Myocyte (in vitro differentiated cells): Measurements from ENCODE around the gene GNG2. TPM values are rescaled to one million over a fixed set of nuclear protein-coding genes. Genes with fewer than 3 reads are reported as not detected.
A peak's percentile ranks its signal among the peaks of the same experiment; 100 is the strongest.

Source experiments
- DNase-seq: peaks from one replicate; pipeline ENCODE4 v3.0.0-alpha.2; 2012; ENCODE audit warnings: low read depth
- total RNA-seq: library from RNA; depleted of rRNA; stranded (reverse); fragments of >200 nt; gene quantifications from 2 replicates; pipeline ENCODE4 v1.2.3, GENCODE V29; 2014

GNG2 gene
- total RNA-seq, 1 donor from 2014 or later: 14.6 TPM

GRCh38 chr14:51938137-51938536 lies 77.7 kb downstream of the GNG2 start:
- DNase-seq: no peak

GRCh38 chr14:51938821-51939220 lies 78.4 kb downstream of the GNG2 start:
- DNase-seq: no peak

- DNase-seq: peak; percentile 20
Measured at GRCh38 chr14:51939226-51939625, 78.8 kb downstream of the GNG2 start.

DNA sequence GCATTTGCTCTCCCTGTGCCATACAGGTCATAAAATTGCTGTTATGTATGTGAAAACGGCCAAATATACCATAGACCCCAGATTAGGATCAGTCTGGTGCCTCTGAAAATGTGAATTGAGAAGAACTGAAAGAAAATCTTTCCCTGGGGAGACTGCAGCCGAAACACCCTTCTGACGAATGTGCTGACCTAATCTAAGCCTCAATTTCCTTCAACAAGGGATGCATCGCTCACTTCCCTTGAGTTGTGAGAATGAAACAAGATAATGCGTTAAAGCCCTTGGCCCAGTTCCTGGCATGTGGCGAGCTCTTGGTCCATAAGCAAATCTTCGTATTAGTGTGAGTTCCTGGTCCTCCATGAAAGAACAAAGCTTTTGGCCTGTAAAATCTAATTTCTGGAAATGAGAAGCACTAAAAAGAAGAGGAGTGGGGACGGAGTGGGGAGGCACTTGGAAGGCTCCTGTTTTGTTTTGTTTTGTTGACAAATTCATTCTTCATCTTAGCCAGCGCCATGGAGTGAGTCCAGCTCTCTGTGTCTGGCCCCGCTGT lies 79.4 kb downstream of the GNG2 start:
- DNase-seq: no peak

GRCh38 chr14:51942971-51943370 lies 82.6 kb downstream of the GNG2 start:
- DNase-seq: no peak

DNA sequence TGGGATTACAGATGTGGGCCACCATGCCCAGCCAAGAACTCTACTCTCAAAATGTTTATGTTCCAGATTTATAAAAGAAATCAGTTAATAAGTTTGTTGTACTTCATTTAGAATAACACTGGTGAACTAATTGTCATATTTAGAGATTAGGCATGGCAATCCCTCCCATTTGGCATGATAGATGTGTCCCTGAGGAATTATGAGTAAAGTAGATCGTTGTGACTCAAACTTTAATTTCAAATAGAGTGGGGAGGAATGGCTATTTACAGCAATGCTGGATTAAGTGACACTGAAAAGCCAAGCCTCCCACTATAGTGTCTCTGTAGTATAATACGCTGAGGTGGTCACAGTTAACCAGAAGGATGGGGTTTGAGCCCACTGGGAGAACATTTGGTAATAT lies 89.6 kb downstream of the GNG2 start:
- DNase-seq: peak; percentile 31

DNA sequence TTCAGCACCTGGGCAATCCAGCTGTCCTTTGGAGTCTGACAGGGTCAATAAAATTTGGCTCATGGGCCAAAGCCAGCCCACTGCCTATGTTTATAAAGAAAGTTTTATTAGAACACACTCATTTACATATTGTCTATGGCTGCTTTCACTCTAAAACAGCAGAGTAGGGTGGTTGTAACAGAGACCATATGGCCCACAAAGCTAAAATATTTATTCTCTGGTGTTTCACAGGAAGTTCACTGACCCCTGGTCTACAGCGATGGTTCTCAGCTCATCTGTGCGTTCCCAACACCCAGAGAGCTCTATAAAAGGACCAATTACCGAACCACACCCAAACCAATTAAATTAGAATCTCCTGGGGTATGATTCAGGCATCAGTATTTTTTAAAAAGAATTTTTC lies 91.2 kb downstream of the GNG2 start:
- DNase-seq: no peak

GRCh38 chr14:51954031-51954430 lies 93.6 kb downstream of the GNG2 start:
- DNase-seq: no peak

- DNase-seq: no peak
Measured at GRCh38 chr14:51954657-51955056, 94.2 kb downstream of the GNG2 start.

DNA sequence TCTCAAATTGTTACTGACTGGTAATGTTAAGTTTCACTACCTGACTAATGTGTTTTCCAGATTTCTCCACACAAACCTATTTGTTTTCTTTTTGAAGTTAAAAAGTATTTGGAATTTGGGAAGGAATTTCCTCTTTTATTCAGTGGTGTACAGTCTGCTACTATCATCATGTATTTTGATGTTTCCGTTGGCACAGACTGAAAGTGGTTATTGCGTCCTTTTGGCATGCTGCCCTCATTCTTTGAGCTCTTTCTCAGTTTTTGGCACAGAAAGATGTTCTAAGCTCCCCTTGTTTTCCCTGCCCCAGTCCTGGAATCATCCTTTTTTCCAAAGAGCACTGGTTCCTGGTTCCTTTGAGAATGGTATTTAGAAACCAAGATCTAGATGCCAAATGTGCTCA lies 97.5 kb downstream of the GNG2 start:
- DNase-seq: peak; percentile 40

GRCh38 chr14:51959928-51960327 lies 99.5 kb downstream of the GNG2 start:
- no peak for DNase-seq

GRCh38 chr14:51960866-51961265 lies 100.5 kb downstream of the GNG2 start:
- DNase-seq: no peak

DNA sequence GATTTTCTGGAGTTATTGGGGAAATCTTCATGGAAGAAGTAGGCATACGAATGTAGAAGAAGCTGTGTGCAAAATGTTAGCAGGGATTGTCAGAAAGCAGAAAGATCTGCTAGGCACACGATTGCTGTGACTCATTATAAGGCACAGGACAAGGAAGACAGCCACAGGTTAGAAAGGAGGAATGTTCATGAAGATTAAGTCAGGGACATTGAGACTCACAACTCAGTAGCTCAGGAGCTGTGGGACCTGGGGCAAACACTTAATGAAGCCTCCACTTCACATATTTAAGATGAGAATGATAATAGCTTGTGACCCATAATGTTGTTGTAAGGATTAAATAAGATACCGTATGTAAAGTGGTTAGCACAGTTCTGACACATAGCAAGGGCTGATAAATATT lies 102.3 kb downstream of the GNG2 start:
- no peak for DNase-seq

- DNase-seq: no peak
Measured at GRCh38 chr14:51963286-51963685, 102.9 kb downstream of the GNG2 start.

- DNase-seq: peak; percentile 33
Measured at GRCh38 chr14:51967521-51967920, 107.1 kb downstream of the GNG2 start.

GRCh38 chr14:51969852-51970540 lies 109.6 kb downstream of the GNG2 start:
- DNase-seq: no peak

DNA sequence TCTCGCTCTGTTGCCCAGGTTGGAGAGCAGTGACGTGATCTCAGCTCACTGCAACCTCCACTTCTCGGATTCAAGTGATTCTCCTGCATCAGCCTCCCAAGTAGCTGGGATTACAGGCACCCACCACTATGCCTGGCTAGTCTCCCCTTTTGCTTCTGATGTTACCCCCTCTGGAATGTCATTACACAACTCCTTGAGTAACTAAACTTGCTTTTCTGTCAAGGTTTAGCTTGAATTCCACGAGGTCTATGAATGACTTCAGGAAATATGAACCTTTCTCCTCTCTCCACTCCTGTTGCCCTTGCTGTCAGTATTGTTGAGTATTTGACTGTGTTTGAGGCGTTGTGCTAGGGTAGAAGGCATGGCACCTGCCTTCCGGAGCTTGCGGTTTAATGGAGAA lies 112.2 kb downstream of the GNG2 start:
- DNase-seq: no peak

GRCh38 chr14:51977075-51977474 lies 116.7 kb downstream of the GNG2 start:
- no peak for DNase-seq

DNA sequence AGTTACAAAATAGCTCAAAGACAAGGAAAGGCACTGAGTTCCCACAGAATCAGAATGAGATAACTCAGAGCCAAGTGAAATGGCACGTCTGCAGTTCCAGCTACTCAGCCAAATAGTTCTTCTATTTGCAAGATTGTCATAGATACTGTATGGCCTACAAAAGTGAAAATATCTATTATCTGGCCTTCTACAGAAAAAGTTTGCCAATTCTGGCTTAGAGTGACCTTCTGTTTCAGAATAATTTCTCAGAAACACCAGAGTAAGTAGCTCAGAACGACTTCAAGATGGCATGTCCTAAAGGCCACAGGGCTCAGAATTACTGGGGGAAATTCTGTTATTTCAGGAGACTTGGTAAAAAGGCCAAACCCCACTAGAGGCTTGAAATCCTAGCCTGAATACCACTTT lies 118.3 kb downstream of the GNG2 start:
- no peak for DNase-seq

GRCh38 chr14:51979088-51979709 lies 118.8 kb downstream of the GNG2 start:
- DNase-seq: peak; percentile 87

DNA sequence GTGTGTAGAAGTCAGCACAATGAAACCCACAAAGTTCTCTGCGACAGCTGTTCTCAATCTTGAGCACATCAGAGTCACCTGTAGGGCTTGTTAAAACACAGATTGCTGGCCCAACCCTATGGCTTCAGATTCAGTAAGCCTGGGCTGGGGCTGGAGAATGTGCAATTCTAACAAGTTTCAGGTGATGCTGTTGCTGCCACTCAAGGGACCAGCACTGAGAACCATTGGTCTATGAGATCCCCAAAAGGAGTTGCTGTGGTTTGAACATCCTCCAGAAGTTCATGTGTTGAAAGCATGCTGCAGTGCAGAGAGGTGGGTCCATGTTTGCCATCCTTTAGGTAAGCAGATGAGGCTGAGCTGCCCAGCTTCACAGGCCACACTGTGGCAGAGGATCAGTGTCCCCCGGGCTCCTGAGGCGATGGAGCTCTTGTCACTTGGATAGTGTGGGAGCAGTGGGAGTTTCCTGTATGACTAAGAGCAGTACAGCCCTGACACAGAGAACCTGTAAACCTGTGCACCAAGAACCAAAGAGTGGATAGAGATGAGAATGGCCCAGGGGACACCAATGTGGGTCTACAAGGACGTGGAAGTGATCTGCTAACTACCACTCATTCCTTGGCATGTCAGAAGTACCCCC lies 120.9 kb downstream of the GNG2 start:
- no peak for DNase-seq

GRCh38 chr14:51988221-51988620 lies 127.8 kb downstream of the GNG2 start:
- DNase-seq: no peak
